ENCODE data around the gene ABCA2.

ABCA2 gene

DNA sequence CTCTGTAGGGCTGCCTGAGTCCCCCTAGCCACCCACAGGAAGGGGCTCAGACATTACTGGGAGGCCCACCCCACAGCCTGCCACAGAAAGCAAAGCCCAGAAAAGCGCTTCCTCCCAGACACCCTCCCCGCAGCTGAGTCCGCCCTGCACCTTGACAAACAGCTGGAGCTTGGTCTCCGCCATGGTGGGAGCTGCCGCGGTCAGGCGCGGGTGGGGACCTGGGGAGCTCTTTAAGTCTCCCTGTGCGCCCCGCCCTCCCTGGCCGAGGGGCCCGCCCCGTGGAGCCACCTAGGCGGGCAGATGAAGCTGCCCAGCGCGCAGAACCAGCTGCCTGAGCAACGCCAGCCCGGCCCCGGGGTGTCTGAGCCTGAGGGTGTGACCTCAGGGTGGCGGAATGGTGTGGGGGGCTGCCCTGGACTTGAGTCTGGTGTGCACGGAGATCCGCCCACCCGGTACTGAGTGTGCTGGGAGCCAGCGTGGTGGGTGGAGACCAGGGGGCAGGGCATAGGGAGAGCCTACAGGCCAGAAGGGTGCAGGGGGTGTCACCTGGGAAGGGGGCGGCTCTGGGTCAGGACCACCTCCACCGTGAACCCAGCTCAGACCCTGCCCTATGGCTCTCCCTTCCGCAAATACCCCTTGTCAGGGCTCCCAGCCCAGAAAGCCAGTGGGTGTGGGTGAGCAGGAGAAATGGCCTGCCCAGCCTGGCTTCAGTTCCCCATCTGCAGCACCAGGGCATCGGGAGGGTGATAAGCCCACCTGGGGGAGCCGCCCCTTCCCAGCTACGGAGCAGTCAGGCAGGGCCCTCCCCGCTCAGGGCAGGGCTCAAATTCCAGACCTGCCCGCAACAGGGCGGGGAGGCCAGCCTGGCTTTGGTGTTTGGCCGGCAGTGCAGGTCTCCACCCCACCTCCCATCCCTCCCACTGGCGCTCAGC is 31.4 kb downstream of the ABCA2 start, which contains the start of gene CLIC3:
TSS of gene CLIC3 (minus strand) at position 208 of the 932 bp plus-strand sequence. CDS start at position 183, 25 bp downstream.
- TF ChIP-seq, protein P1, sequence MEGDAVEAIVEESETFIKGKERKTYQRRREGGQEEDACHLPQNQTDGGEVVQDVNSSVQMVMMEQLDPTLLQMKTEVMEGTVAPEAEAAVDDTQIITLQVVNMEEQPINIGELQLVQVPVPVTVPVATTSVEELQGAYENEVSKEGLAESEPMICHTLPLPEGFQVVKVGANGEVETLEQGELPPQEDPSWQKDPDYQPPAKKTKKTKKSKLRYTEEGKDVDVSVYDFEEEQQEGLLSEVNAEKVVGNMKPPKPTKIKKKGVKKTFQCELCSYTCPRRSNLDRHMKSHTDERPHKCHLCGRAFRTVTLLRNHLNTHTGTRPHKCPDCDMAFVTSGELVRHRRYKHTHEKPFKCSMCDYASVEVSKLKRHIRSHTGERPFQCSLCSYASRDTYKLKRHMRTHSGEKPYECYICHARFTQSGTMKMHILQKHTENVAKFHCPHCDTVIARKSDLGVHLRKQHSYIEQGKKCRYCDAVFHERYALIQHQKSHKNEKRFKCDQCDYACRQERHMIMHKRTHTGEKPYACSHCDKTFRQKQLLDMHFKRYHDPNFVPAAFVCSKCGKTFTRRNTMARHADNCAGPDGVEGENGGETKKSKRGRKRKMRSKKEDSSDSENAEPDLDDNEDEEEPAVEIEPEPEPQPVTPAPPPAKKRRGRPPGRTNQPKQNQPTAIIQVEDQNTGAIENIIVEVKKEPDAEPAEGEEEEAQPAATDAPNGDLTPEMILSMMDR (IDR thresholded peaks at IDR 0.05; ENCODE audit: control extremely low read depth, extremely low read depth, low read depth, missing control alignments) = no peak
- POLR2A ChIA-PET = interaction anchor here (0.6 kb wide), 1 partner anchor 74 kb away, joined by 4 read pairs; no protein-coding TSS in a partner anchor
- no peak for DNase-seq (ENCODE audit: extremely low spot score)
- CTCF ChIA-PET = interaction anchor here (1.0 to 3.8 kb wide), 7 partner anchors 8 to 209 kb away, joined by 3 to 20 read pairs (median 5); partner anchors contain the start of gene NPDC1

DNA sequence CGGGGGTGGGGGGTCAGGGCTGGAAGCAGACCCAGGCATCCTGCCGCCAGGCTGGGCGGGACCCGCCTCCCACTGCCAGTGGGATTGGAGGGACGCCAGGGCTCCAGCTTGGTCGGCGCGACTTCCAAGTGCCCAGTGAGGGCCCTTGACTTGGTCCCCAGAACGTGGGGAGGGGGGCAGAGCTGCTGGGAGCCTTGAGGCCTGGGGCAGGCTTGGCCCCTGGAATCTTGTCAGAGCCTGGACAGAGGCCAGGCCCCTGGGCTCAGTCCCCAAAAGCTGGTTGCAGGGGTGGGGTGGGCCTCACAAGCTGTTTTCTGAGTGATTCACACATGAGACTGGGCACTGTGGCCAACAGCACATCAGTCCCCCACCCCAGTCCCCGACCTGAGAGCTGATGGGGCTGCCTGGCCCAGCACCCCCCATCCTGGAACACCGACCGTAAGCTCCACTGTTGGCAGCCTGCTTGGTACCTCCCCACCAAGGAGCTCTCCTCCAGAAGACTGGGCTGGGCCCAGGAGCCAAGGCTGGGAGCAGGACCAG is 32.2 kb downstream of the ABCA2 start:
- TF ChIP-seq, protein P1 (IDR thresholded peaks at IDR 0.05; ENCODE audit: control extremely low read depth, extremely low read depth, low read depth, missing control alignments) = no peak
- no peak for DNase-seq (ENCODE audit: extremely low spot score)
- POLR2A ChIA-PET = interaction anchor here (0.6 kb wide), 1 partner anchor 75 kb away, joined by 4 read pairs; no protein-coding TSS in a partner anchor

DNA sequence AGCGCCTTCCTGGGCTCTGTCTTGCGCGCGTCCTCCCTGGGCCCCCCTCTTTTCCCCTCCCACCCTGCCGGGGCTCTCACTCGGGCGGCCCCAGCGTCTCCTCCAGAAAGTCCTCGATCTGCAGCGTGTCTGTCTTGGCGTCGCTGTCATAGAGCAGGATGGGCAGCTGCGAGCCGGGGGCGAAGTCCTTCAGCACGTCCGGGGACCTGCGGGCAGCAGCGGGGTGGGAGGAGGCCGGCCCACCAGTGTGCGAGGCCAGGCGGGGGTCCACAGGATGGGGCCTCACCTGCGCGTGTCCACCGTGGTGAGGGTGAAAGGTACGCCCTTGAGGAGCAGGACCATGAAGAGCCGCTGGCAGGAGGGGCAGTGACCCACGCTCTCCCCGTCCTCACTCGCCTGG is 32.7 kb downstream of the ABCA2 start:
- ChIA-PET CTCF (interaction anchor here (1.0 to 3.8 kb wide), 5 partner anchors 12 to 51 kb away, joined by 3 to 20 read pairs (median 7); partner anchors contain the start of gene NPDC1), POLR2A (no interaction called here)
- TF ChIP-seq, protein P1 (IDR thresholded peaks at IDR 0.05; ENCODE audit: control extremely low read depth, extremely low read depth, low read depth, missing control alignments) = no peak
- DNase-seq (ENCODE audit: extremely low spot score) = no peak

More for the DNA sequence above, 32.2 kb downstream of the ABCA2 start:
- CTCF ChIA-PET = interaction anchor here (1.0 to 3.8 kb wide), 7 partner anchors 9 to 209 kb away, joined by 3 to 20 read pairs (median 5); partner anchors contain the start of gene NPDC1

DNA sequence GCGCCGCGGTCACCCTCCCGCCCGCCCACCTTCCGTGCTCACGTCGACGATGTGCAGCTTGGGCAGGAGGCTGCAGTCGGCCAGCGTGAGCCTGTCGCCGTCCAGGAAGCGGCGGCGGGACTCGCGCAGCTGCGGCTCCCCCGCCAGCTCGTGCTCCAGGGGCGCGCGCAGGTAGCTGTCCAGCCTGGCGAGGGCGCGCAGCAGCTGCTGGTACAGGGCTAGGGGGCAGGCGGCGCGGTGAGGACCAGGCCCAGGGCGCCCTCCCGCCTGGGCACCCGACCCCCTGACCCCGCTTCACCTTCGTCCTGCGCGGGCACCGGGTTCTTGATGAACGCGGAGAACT is 33.2 kb downstream of the ABCA2 start:
- TF ChIP-seq, protein P1 (IDR thresholded peaks at IDR 0.05; ENCODE audit: control extremely low read depth, extremely low read depth, low read depth, missing control alignments) = no peak
- no peak for DNase-seq (ENCODE audit: extremely low spot score)
- POLR2A ChIA-PET = no interaction called here
- CTCF ChIA-PET = interaction anchor here (3.8 kb wide), 1 partner anchor 40 kb away, joined by 18 read pairs; no protein-coding TSS in a partner anchor

DNA sequence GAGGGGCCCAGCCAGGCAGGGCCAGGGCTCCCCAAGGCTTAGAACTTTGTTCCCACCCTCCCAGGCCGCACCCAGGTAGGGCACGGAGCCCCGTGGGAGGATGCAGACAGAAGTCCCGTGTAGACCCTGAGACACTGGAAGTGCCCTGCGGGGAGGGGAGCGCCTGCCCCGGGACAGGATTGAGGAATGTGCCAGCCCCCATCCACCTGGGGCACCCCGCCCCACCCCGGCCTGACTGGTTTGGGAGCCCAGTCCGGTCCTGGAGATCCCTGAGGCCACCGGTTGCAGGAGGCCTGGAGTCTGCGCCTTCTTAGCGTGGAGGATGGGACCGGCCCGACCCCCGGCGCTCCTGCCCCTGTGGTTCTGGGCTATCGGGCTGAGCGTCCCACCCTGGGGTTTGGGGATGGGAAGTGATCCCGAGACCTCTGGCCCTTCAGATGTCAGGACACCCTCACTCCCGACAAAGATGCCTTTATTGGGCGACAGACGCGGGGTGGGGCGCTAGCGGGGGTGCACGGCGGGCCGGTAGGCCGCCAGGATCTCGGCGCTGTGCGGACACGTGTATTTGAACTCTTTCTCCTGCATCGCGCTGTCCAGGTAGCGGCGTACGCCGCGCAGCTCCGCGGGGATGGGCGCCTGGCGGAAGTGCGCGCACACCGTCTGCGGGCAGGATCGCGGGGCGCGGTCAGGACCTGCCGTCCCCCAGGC is 33.7 kb downstream of the ABCA2 start:
- TF ChIP-seq, protein P1 (IDR thresholded peaks at IDR 0.05; ENCODE audit: control extremely low read depth, extremely low read depth, low read depth, missing control alignments) = no peak
- POLR2A ChIA-PET = no interaction called here
- no peak for DNase-seq (ENCODE audit: extremely low spot score)
- CTCF ChIA-PET = interaction anchor here (0.9 to 3.8 kb wide), 5 partner anchors 12 to 46 kb away, joined by 3 to 18 read pairs (median 16); partner anchors contain the start of gene ABCA2
